ENCODE data around the gene GUSB.

- TF ChIP-seq CHD2 (IDR thresholded peaks at IDR 0.05; ENCODE audit: low read length, partially characterized antibody) (no peak), CTCF (IDR thresholded peaks at IDR 0.05) (no peak)
These were observed 55.4 kb downstream of the GUSB start for GRCh38 chr7:65926588-65926987.
